Testis (tissue), 3 donors: ENCODE measurements around the gene CNGA3. TPM values are rescaled to one million over a fixed set of nuclear protein-coding genes. Genes with fewer than 3 reads are reported as not detected.
"Not testable (repeated sequence)": the region's sequence is repeated elsewhere in the genome, so short reads cannot be mapped to it uniquely, and the experiment has no call there.

ENCODE experiments used
- DNase-seq: peaks from one replicate; pipeline ENCODE4 v3.0.0-alpha.2; 2019
- H3K27ac ChIP-seq, 2 donors: fragments of 200-600 bp; sonication (generic); one replicate each; pipeline ENCODE4 v1.5.1; 2019
- H3K27me3 ChIP-seq: fragments of 200-600 bp; sonication (generic); one replicate; pipeline ENCODE4 v1.5.1; 2019
- H3K36me3 ChIP-seq: fragments of 200-600 bp; sonication (generic); one replicate; pipeline ENCODE4 v1.5.1; 2017; ENCODE audit warnings: low read depth; ENCODE audit errors: missing control alignments
- H3K4me1 ChIP-seq: fragments of 200-600 bp; sonication (generic); one replicate; pipeline ENCODE4 v1.5.1; 2019
- H3K4me3 ChIP-seq, 2 donors: fragments of 200-600 bp; sonication (generic); one replicate each; pipeline ENCODE4 v1.5.1; 2017 to 2019
- H3K9me3 ChIP-seq: fragments of 200-600 bp; sonication (generic); one replicate; pipeline ENCODE4 v1.5.1; 2017
- POLR2A ChIP-seq: fragments of 450-650 bp; IDR thresholded peaks from one replicate; pipeline ENCODE4 v1.6.1; 2017; ENCODE audit warnings: antibody characterized with exemption, mild to moderate bottlenecking, moderate library complexity
- WGBS, 2 donors: methylation state at CpG; one replicate each; pipeline ENCODE4 v1.1.5; 2018; 5-methylcytosine and 5-hydroxymethylcytosine counted together
- intact Hi-C: fragments of 100-400 bp; cut with DNase I; formaldehyde crosslinking; loops from one replicate; pipeline ENCODE4 v1.15.1; 2023; ENCODE audit warnings: low total_unique reads
- polyA plus RNA-seq: library from polyadenylated mRNA; stranded (reverse); fragments of 350-450 nt; fragmentation: Illumina TruSeq; extraction: RNeasy Lipid Tissue Mini Kit (QIAGEN cat#74804); gene quantifications from one replicate; pipeline ENCODE4 v1.2.3, GENCODE V29; 2014; ENCODE audit warnings: low read depth, low replicate concordance; ENCODE audit not compliant: insufficient read depth
- total RNA-seq, 2 donors: library from RNA; depleted of rRNA; stranded (reverse); fragments of >200 nt; gene quantifications; one replicate each; pipeline ENCODE4 v1.2.3, GENCODE V29; 2016
- TF ChIP-seq, protein P1 (sequence below), 3 experiments: fragments of 450-650 bp in 2 of 3; fragments of 200-600 bp in 1 of 3; sonication (generic) in 1 of 3; IDR thresholded peaks; one replicate each; pipeline ENCODE4 v1.5.1; 2016 to 2019; ENCODE audit warnings: antibody characterized with exemption in 3 of 3, mild to moderate bottlenecking in 2 of 3, moderate library complexity in 1 of 3

CNGA3 gene
- total and polyA plus RNA-seq, 3 donors from 2014 or later: 0.63 to 1.5 (median 1.1) TPM

- Histone ChIP-seq H3K27me3 (no peaks in the 10 kb centered on the region), H3K36me3 (no peaks in the 10 kb centered on the region), H3K27ac (no peak overlapping the region), H3K9me3 (no peaks in the 10 kb centered on the region), H3K4me3 (no peak overlapping the region), H3K4me1 (no peaks in the 10 kb centered on the region)
- no peak for DNase-seq
- TF ChIP-seq, protein P1, sequence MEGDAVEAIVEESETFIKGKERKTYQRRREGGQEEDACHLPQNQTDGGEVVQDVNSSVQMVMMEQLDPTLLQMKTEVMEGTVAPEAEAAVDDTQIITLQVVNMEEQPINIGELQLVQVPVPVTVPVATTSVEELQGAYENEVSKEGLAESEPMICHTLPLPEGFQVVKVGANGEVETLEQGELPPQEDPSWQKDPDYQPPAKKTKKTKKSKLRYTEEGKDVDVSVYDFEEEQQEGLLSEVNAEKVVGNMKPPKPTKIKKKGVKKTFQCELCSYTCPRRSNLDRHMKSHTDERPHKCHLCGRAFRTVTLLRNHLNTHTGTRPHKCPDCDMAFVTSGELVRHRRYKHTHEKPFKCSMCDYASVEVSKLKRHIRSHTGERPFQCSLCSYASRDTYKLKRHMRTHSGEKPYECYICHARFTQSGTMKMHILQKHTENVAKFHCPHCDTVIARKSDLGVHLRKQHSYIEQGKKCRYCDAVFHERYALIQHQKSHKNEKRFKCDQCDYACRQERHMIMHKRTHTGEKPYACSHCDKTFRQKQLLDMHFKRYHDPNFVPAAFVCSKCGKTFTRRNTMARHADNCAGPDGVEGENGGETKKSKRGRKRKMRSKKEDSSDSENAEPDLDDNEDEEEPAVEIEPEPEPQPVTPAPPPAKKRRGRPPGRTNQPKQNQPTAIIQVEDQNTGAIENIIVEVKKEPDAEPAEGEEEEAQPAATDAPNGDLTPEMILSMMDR (IDR thresholded peaks at IDR 0.05): no peak
- no peak for TF ChIP-seq POLR2A
- 89 to 93% methylated on average over 5 of the region's 5 CpGs for whole genome bisulfite sequencing, 2 donors
- intact Hi-C loops: no loop called here
Measured at GRCh38 chr2:98426771-98427170, 80.5 kb downstream of the CNGA3 start.

DNA sequence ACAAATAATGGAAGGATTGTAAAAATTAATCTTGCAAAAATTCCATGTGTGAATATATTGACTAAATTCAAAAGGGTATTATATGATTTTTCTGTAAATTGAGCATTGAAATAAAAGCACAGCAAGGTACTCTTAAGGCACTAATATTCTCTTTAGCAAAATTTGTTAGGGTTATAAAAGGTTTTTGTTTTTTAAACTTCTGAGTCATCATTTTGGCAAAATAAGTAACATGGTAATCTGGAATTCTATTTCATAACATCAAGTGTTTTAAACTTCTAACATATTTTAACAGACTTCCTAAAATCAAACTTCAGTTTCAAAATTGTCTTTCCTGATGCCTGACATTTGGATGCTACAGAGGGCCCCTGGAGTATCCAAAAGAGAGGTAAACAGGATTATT, 85.9 kb downstream of the CNGA3 start:
- intact Hi-C loops: no loop called here
- Histone ChIP-seq H3K4me1 (no peaks in the 10 kb centered on the region), H3K27me3 (no peaks in the 10 kb centered on the region), H3K4me3 (no peak overlapping the region), H3K36me3 (no peaks in the 10 kb centered on the region), H3K9me3 (no peaks in the 10 kb centered on the region), H3K27ac (no peak overlapping the region)
- TF ChIP-seq, protein P1 (IDR thresholded peaks at IDR 0.05): no peak
- no peak for TF ChIP-seq POLR2A
- DNase-seq: no peak

DNA sequence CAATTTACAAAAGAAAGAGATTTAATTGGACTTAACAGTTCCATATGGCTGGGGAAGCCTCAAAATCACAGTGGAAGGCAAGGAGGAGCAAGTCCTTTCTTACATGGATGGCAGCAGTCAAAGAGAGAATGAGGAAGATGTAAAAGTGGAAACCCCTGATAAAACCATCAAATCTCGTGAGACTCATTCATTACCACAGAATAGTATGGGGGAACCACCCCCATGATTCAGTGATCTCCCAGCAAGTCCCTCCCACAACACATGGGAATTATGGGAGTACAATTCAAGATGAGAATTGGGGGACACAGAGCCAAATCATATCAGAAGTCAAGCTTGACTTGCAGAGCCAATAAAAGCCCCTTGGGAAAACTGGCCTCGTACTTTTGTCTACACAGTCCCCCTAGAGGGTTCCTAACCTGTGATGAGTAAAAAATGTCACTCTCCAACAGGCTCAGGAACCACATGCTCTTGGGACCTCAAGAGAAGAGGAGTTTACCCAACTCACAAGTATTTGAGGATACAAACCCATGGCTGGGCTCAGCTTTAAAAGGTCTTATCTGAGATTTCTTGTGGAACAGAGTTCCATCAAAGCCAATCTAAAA, 87.2 kb downstream of the CNGA3 start:
- Histone ChIP-seq H3K9me3 (no peaks in the 10 kb centered on the region), H3K27me3 (no peaks in the 10 kb centered on the region), H3K27ac (no peak overlapping the region), H3K4me3 (no peak overlapping the region), H3K36me3 (no peaks in the 10 kb centered on the region), H3K4me1 (no peaks in the 10 kb centered on the region)
- no peak for DNase-seq
- WGBS, 2 donors: 88 to 95% methylated on average over 2 of the region's 2 CpGs
- intact Hi-C loops: no loop called here
- TF ChIP-seq POLR2A: no peak
- TF ChIP-seq, protein P1 (IDR thresholded peaks at IDR 0.05): no peak

GRCh38 chr2:98434492-98434891, 88.2 kb downstream of the CNGA3 start:
- H3K36me3 ChIP-seq: no peaks in the 10 kb centered on the region
- DNase-seq: no peak
- H3K9me3 ChIP-seq: no peaks in the 10 kb centered on the region
- 86 to 89% methylated on average over 3 of the region's 3 CpGs for WGBS, 2 donors
- intact Hi-C loops: no loop called here
- TF ChIP-seq, protein P1 (IDR thresholded peaks at IDR 0.05): no peak
- TF ChIP-seq POLR2A: no peak
- H3K4me3 ChIP-seq: no peak overlapping the region
- H3K27ac ChIP-seq: no peak overlapping the region
- H3K4me1 ChIP-seq: no peaks in the 10 kb centered on the region
- no peaks in the 10 kb centered on the region for H3K27me3 ChIP-seq

- H3K4me1 ChIP-seq, H3K36me3 ChIP-seq, intact Hi-C loops, H3K9me3 ChIP-seq, H3K27ac ChIP-seq, H3K4me3 ChIP-seq, DNase-seq, H3K27me3 ChIP-seq: not testable (repeated sequence)
- WGBS, 2 donors: 91 to 92% methylated on average over 4 of the region's 4 CpGs
Measured at GRCh38 chr2:98435670-98436069, 89.4 kb downstream of the CNGA3 start.
